GM18508 (cell line): ENCODE data around the gene AHNAK2.

Source experiments
- ATAC-seq: cut with Tn5 transposase; IDR thresholded peaks from one replicate; pipeline ENCODE4 v1.9.1; 2021; ENCODE audit warnings: moderate number of reproducible peaks; ENCODE audit not compliant: insufficient read depth, unreplicated experiment

The AHNAK2 gene

GRCh38 chr14:105012171-105012985 is 34.2 kb upstream of the AHNAK2 start:
- no peak for ATAC-seq

GRCh38 chr14:105011312-105011990 is 33.3 kb upstream of the AHNAK2 start:
- ATAC-seq, result no peak

GRCh38 chr14:105010891-105011291 is 32.7 kb upstream of the AHNAK2 start:
- ATAC-seq, result no peak

GRCh38 chr14:105010106-105010505 is 31.9 kb upstream of the AHNAK2 start:
- ATAC-seq, result no peak

- ATAC-seq, result no peak
Measured at GRCh38 chr14:105007593-105008264, 29.6 kb upstream of the AHNAK2 start.

GRCh38 chr14:105006831-105007592 is 28.8 kb upstream of the AHNAK2 start:
- ATAC-seq, result no peak

- ATAC-seq, result no peak
Measured at GRCh38 chr14:105005929-105006830, 28.0 kb upstream of the AHNAK2 start.

GRCh38 chr14:105005329-105005928 is 27.3 kb upstream of the AHNAK2 start:
- ATAC-seq, result no peak

- no peak for ATAC-seq
Measured at GRCh38 chr14:104999361-104999760, 21.2 kb upstream of the AHNAK2 start.

GRCh38 chr14:104998801-104999200 is 20.6 kb upstream of the AHNAK2 start:
- ATAC-seq, result no peak

- no peak for ATAC-seq
Measured at GRCh38 chr14:104996483-104996882, 18.3 kb upstream of the AHNAK2 start.

- ATAC-seq, result no peak
Measured at GRCh38 chr14:104996032-104996431, 17.9 kb upstream of the AHNAK2 start.

- ATAC-seq, result no peak
Measured at GRCh38 chr14:104994978-104995377, 16.8 kb upstream of the AHNAK2 start.

GRCh38 chr14:104993808-104994591 is 15.8 kb upstream of the AHNAK2 start:
- no peak for ATAC-seq

GRCh38 chr14:104993306-104993705 is 15.1 kb upstream of the AHNAK2 start:
- no peak for ATAC-seq

GRCh38 chr14:104992501-104992900 is 14.3 kb upstream of the AHNAK2 start:
- ATAC-seq, result no peak

- ATAC-seq, result no peak
Measured at GRCh38 chr14:104991896-104992230, 13.7 kb upstream of the AHNAK2 start.

GRCh38 chr14:104989951-104990303 is 11.8 kb upstream of the AHNAK2 start:
- no peak for ATAC-seq
